Epithelial cell of prostate (primary cell): Measurements from ENCODE around the gene SNAP47.
A peak's percentile ranks its signal among the peaks of the same experiment; 100 is the strongest.

ENCODE experiments used
- DNase-seq: peaks from one replicate; pipeline ENCODE4 v3.0.0-alpha.2; 2011; ENCODE audit warnings: low read depth, low spot score
- H3K27ac ChIP-seq: fragments of 450-650 bp; 2 replicates; pipeline ENCODE4 v1.5.1; 2017; ENCODE audit warnings: mild to moderate bottlenecking

SNAP47 gene

GRCh38 chr1:227731241-227731677 is 4.0 kb upstream of the SNAP47 start:
- H3K27ac ChIP-seq = no peak overlapping the region
- DNase-seq = no peak

- no peak overlapping the region for H3K27ac ChIP-seq
- no peak for DNase-seq
These were observed 3.3 kb upstream of the SNAP47 start for GRCh38 chr1:227731696-227732585.

- H3K27ac ChIP-seq = no peak overlapping the region
- no peak for DNase-seq
These were observed 2.5 kb upstream of the SNAP47 start for GRCh38 chr1:227732586-227733308.

GRCh38 chr1:227733309-227733705 is 1.9 kb upstream of the SNAP47 start:
- no peak for DNase-seq
- no peak overlapping the region for H3K27ac ChIP-seq

- peak overlapping the region; percentile 8 for H3K27ac ChIP-seq
- peak; percentile 20 for DNase-seq
These were observed 1.3 kb upstream of the SNAP47 start for GRCh38 chr1:227733751-227734545.

DNA sequence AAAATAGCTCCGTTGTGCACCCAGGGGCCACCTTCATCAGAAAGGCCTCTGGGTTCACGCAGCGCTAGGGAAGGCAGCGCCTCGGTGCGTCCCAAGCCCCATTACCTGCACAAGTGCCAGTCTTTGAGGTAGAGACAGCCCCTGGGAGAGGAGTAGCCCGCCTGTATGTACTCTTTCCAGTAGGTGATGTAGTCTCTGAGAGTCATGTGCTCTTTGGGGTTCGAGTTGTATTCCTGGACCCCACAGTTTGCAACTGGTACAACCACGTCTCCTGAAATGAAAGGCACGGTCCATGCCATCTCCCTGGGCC is 734 bp upstream of the SNAP47 start:
- no peak for DNase-seq
- peak overlapping the region; percentile 43 for H3K27ac ChIP-seq

GRCh38 chr1:227735539-227736285 is 477 bp downstream of the SNAP47 start:
- no peak for DNase-seq

GRCh38 chr1:227736814-227737432 is 1.7 kb downstream of the SNAP47 start:
- no peak for DNase-seq
- no peak overlapping the region for H3K27ac ChIP-seq

More at GRCh38 chr1:227735539-227736285, 477 bp downstream of the SNAP47 start:
- peak overlapping the region; percentile 43 for H3K27ac ChIP-seq

- no peak for DNase-seq
These were observed 3.6 kb downstream of the SNAP47 start for GRCh38 chr1:227738820-227739219.

DNA sequence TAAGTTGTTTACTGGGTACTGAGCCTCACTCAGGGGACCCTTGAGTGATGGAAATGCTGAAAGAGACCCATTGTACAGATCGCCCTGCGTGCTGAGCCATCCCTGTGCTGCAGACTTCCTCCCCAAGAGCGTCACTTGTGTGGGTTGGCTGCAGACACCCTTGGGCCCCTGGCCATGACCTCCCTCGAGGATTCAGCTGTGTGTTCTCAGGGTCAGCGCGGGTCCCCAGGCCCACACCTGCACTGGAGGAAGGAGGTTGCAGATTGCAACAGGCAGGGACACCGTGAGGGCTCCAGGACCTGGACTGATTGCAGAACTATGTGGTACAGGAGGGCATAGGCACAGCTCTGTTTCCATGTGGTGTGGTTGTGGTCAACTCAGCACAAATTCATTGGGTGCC is 4.4 kb downstream of the SNAP47 start:
- no peak overlapping the region for H3K27ac ChIP-seq
- DNase-seq = no peak

More at GRCh38 chr1:227738820-227739219, 3.6 kb downstream of the SNAP47 start:
- no peak overlapping the region for H3K27ac ChIP-seq

DNA sequence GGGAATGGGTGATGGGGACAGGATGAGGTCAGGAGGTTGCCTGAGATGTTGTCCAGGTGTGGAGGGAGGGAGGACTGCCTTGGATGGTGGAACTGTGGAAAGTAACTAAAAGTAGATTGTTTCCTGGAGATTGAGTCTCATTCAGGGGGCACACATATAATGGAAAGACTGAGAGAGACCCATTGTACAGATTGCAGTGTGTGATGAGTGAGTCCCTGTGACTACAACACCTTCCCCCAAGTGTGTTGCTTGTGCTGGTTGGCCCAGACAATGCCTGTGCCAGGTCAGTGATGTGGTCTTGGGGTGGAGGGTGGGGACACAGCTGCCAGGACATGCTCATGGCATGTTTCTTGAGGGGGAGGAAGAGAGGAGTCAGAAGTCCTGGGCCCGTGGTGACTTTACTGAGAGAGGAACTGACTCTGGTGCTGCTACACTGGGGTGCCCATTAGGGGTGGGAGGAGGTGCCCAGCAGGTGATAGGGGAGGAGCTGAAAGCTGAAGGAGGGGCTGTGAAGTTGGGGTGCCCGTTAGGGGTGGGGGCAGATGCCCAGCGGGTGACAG is 5.2 kb downstream of the SNAP47 start:
- H3K27ac ChIP-seq = no peak overlapping the region
- DNase-seq = no peak

DNA sequence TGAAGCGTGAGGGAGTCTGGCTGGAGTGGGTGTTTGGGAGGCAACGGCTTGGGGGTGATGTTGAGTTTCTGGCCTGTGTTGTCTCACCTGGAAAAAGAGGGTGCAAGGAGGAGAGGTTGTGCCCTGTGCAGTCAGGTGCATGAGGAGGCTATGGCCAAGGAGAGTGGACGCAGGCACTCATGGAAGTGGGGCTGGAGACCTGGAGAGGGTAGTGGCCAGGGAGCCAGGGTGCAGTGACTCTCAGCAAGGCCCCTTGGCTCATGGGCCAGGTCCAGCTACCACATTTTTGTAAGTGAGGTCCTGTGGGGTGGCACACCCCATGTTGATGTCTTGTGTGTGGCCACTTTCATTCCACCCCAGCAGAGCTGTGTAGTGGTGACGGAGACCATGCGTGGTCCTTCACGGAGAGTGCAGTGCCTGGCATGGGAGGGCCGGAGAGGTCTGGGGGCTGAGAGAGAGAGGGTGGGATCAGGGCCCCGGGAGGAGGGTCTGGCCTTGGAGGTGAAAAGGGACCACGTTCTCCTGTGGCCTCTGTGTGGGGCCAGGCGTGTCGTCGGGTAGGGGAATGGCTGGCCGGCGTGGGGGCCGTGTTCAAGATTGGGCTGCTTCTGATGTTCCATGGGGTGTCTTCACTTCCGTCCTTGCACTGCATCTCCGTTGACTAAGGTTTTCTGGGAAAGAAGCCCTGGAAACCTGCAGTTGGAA is 6.1 kb downstream of the SNAP47 start:
- DNase-seq = no peak
- H3K27ac ChIP-seq = no peak overlapping the region

- no peak overlapping the region for H3K27ac ChIP-seq
- DNase-seq = no peak
These were observed 7.8 kb downstream of the SNAP47 start for GRCh38 chr1:227742738-227743715.

DNA sequence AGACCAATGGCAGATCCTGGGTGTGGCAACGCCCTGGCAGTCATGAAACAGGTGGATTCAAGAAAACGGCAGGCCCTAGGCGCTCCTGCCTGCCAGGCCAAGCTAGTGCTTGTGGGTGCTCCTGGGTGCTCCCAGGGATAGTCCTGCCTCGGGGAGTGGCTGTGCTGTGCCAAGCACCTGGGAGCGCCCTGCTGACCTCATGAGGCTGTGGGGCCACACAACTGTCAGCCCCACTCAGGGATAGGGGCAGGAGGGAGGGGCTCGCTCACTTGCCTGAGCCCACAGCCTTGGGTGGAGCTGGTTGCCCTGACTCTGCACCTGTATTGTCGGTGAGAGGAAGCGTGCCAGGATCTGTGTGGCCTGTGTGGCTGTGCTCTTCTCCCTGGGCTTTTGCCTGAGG is 9.4 kb downstream of the SNAP47 start:
- H3K27ac ChIP-seq = no peak overlapping the region
- no peak for DNase-seq

- H3K27ac ChIP-seq = no peak overlapping the region
- no peak for DNase-seq
These were observed 10.5 kb downstream of the SNAP47 start for GRCh38 chr1:227745568-227746265.

GRCh38 chr1:227746676-227747075 is 11.4 kb downstream of the SNAP47 start:
- DNase-seq = no peak
- H3K27ac ChIP-seq = no peak overlapping the region

DNA sequence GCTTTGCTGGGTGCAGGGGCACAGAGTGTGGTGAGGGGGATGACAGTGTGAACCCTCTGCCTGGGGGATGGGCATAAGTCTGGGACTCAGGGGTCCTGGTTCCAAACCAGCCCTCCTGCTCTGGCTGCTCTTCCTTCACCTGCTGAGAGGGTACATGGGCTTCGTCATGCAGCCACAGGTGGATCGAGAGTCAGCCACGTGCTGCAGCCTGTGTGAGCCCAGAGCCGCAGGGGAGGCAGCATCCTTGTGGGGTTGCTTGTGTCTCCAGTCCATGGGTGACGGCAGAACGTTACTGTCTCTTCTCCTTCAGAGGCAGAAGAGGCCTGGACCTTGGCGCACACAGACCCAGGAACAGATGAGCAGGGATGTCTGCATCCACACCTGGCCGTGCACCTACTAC is 12.1 kb downstream of the SNAP47 start:
- no peak overlapping the region for H3K27ac ChIP-seq
- DNase-seq = no peak
